HepG2 (cell line): Measurements from ENCODE around the gene NUDT22. TPM values are rescaled to one million over a fixed set of nuclear protein-coding genes. Genes with fewer than 3 reads are reported as not detected.

Experiments used
- ARNT2 ChIP-seq: sonication (generic); formaldehyde crosslinking; IDR thresholded peaks from 2 replicates; pipeline ENCODE4 v1.8.0; 2022; ENCODE audit warnings: mild to moderate bottlenecking, low read depth, missing genetic modification reagents, moderate library complexity
- DR1 ChIP-seq: sonication (generic); formaldehyde crosslinking; IDR thresholded peaks from 2 replicates; pipeline ENCODE4 v1.8.0; 2021; ENCODE audit warnings: mild to moderate bottlenecking, missing genetic modification reagents, inconsistent platforms
- IRX3 ChIP-seq: sonication (generic); formaldehyde crosslinking; IDR thresholded peaks from 2 replicates; pipeline ENCODE4 v1.8.1; 2023; ENCODE audit warnings: mild to moderate bottlenecking, low read depth, missing genetic modification reagents, borderline replicate concordance
- ZBED4 ChIP-seq: sonication (generic); formaldehyde crosslinking; IDR thresholded peaks from 2 replicates; pipeline ENCODE4 v1.4.0; 2020; ENCODE audit warnings: missing genetic modification reagents, borderline replicate concordance
- ZNF407 ChIP-seq: sonication (generic); formaldehyde crosslinking; IDR thresholded peaks from one replicate; pipeline ENCODE4 v1.5.1; 2020; ENCODE audit warnings: mild to moderate bottlenecking, missing genetic modification reagents; ENCODE audit errors: not compliant biosample characterization
- ZNF768 ChIP-seq: sonication (generic); formaldehyde crosslinking; IDR thresholded peaks from 2 replicates; pipeline ENCODE4 v1.4.0; 2020; ENCODE audit warnings: missing genetic modification reagents
- ZNF781 ChIP-seq: sonication (generic); formaldehyde crosslinking; IDR thresholded peaks from 2 replicates; pipeline ENCODE4 v1.5.1; 2020; ENCODE audit warnings: borderline replicate concordance, mild to moderate bottlenecking, missing genetic modification reagents; ENCODE audit errors: not compliant biosample characterization
- ZNF878 ChIP-seq: sonication (generic); formaldehyde crosslinking; IDR thresholded peaks from 2 replicates; pipeline ENCODE4 v1.8.1; 2023; ENCODE audit warnings: mild to moderate bottlenecking, missing genetic modification reagents, moderate library complexity
- polyA plus RNA-seq, 8 experiments: library from polyadenylated mRNA; depleted of rRNA in 3 of 8; stranded (reverse) in 7 of 8; unstranded in 1 of 8; fragments of >200 nt; fragmentation: Illumina TruSeq in 4 of 8; extraction: Trizol in 4 of 8; gene quantifications; 2 replicates each; pipeline versions ENCODE4 v1.2.1 to v1.2.3, GENCODE V29; 2011 to 2016; ENCODE audit warnings: low read depth in 4 of 8, missing spikeins in 1 of 8, mixed read lengths in 1 of 8; ENCODE audit not compliant: insufficient read depth in 1 of 8
- total RNA-seq, 5 experiments: library from RNA; depleted of rRNA; stranded (reverse); fragments of >200 nt; fragmentation: Illumina TruSeq; extraction: Trizol; gene quantifications; 2 replicates each; pipeline ENCODE4 v1.2.3, GENCODE V29; 2016; ENCODE audit warnings: low read depth in 1 of 5
- TF ChIP-seq, protein P1 (sequence below): IDR thresholded peaks from 2 replicates; pipeline ENCODE4 v1.6.1; 2016; ENCODE audit warnings: low read depth, missing genetic modification reagents, missing compliant biosample characterization

The NUDT22 gene
- total and polyA plus RNA-seq, 2 of the 13 experiments (the other 11 are each of a cell fraction or from before 2014, with no cell fraction given) = 33.5 to 39.8 TPM

- TF ChIP-seq ZNF781 (CRISPR knock-in tag) = no peak
- TF ChIP-seq IRX3 = peak; percentile 80
- TF ChIP-seq ZNF407 (CRISPR knock-in tag) = no peak
- TF ChIP-seq ZNF878 (CRISPR knock-in tag) = peak; percentile 37; the same call in 1 of the 2 replicates
- no peak for TF ChIP-seq ARNT2
- TF ChIP-seq, protein P1, sequence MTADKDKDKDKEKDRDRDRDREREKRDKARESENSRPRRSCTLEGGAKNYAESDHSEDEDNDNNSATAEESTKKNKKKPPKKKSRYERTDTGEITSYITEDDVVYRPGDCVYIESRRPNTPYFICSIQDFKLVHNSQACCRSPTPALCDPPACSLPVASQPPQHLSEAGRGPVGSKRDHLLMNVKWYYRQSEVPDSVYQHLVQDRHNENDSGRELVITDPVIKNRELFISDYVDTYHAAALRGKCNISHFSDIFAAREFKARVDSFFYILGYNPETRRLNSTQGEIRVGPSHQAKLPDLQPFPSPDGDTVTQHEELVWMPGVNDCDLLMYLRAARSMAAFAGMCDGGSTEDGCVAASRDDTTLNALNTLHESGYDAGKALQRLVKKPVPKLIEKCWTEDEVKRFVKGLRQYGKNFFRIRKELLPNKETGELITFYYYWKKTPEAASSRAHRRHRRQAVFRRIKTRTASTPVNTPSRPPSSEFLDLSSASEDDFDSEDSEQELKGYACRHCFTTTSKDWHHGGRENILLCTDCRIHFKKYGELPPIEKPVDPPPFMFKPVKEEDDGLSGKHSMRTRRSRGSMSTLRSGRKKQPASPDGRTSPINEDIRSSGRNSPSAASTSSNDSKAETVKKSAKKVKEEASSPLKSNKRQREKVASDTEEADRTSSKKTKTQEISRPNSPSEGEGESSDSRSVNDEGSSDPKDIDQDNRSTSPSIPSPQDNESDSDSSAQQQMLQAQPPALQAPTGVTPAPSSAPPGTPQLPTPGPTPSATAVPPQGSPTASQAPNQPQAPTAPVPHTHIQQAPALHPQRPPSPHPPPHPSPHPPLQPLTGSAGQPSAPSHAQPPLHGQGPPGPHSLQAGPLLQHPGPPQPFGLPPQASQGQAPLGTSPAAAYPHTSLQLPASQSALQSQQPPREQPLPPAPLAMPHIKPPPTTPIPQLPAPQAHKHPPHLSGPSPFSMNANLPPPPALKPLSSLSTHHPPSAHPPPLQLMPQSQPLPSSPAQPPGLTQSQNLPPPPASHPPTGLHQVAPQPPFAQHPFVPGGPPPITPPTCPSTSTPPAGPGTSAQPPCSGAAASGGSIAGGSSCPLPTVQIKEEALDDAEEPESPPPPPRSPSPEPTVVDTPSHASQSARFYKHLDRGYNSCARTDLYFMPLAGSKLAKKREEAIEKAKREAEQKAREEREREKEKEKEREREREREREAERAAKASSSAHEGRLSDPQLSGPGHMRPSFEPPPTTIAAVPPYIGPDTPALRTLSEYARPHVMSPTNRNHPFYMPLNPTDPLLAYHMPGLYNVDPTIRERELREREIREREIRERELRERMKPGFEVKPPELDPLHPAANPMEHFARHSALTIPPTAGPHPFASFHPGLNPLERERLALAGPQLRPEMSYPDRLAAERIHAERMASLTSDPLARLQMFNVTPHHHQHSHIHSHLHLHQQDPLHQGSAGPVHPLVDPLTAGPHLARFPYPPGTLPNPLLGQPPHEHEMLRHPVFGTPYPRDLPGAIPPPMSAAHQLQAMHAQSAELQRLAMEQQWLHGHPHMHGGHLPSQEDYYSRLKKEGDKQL = no peak
- 0 out of 2 replicates have a peak, but pooled peaks have one; percentile 25 for TF ChIP-seq DR1
- TF ChIP-seq ZBED4 (CRISPR knock-in tag) = peak; percentile 16; the same call in 1 of the 2 replicates
- no peak; the same call in 1 of the 2 replicates for TF ChIP-seq ZNF768
Measured at GRCh38 chr11:64230171-64230984, 4.3 kb downstream of the NUDT22 start, which contains the start of gene DNAJC4 (continued).
